LNCAP (cell line): ENCODE data around the gene CLMP.
A peak's percentile ranks its signal among the peaks of the same experiment; 100 is the strongest.

ENCODE experiments used
- TF ChIP-seq, protein P1 (sequence below): fragments of 450-650 bp; IDR thresholded peaks from 2 replicates; pipeline ENCODE4 v1.5.1; 2017; ENCODE audit warnings: mild to moderate bottlenecking

CLMP gene

GRCh38 chr11:123135863-123136446, 59.1 kb downstream of the CLMP start:
- TF ChIP-seq, protein P1, sequence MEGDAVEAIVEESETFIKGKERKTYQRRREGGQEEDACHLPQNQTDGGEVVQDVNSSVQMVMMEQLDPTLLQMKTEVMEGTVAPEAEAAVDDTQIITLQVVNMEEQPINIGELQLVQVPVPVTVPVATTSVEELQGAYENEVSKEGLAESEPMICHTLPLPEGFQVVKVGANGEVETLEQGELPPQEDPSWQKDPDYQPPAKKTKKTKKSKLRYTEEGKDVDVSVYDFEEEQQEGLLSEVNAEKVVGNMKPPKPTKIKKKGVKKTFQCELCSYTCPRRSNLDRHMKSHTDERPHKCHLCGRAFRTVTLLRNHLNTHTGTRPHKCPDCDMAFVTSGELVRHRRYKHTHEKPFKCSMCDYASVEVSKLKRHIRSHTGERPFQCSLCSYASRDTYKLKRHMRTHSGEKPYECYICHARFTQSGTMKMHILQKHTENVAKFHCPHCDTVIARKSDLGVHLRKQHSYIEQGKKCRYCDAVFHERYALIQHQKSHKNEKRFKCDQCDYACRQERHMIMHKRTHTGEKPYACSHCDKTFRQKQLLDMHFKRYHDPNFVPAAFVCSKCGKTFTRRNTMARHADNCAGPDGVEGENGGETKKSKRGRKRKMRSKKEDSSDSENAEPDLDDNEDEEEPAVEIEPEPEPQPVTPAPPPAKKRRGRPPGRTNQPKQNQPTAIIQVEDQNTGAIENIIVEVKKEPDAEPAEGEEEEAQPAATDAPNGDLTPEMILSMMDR: no peak

DNA sequence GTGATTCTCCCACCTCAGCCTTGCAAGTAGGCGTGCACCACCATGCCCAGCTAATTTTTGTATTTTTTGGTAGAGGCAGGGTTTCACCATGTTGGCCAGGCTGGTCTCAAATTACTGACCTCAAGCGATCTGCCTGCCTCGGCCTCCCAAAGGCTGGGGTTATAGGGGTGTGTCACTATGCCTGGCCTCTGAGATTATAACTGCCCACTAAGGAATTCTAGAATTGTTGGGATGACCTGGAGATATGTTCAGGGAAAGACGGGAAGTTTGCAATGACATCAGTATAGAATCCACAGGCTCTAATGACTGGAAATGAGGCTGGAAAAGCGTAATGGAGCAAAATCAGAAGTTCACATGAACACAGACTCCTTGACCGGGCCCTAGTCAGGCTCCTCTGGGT, 62.2 kb downstream of the CLMP start:
- TF ChIP-seq, protein P1: no peak

GRCh38 chr11:123129920-123130319, 65.1 kb downstream of the CLMP start:
- TF ChIP-seq, protein P1: no peak

GRCh38 chr11:123125169-123125568, 69.9 kb downstream of the CLMP start:
- TF ChIP-seq, protein P1: no peak

- TF ChIP-seq, protein P1: no peak
Observed at GRCh38 chr11:123122852-123123251, 72.2 kb downstream of the CLMP start.

DNA sequence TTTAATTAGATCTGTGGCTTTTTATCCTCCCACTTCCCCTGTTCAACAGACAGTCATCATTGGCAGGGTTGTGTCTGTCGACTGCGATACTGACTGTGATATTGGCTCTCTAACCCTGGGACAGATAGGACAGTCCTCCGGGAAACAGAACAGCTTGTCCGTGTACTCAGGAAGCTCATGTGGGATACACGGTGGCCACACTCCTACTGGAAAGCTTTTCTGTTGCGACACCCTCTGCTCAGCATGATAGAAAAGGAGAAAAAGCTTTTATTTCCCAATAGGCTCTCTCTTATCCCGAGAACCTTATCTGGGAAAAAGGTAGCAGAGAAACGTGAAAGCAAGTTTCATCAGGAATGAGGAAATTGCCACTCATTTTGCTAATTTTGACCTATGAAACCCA, 72.7 kb downstream of the CLMP start:
- TF ChIP-seq, protein P1: no peak

DNA sequence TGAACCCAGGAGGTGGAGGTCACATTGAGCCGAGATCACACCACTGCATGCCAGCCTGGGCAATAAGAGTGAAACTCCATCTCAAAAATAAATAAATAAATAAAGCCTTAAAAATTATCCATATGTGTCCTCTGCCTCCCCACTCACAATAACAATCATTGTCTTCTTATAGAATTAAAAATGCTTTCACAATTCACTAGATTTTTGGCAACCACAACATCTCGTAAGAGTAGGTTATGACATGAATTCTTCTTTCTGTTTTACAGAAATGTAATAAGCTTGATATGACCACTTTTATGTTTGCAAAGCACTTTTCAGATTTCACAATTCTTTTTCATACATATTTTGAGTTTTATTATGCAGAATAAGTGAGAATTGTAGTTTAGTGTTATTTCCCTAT, 78.6 kb downstream of the CLMP start:
- TF ChIP-seq, protein P1: no peak

DNA sequence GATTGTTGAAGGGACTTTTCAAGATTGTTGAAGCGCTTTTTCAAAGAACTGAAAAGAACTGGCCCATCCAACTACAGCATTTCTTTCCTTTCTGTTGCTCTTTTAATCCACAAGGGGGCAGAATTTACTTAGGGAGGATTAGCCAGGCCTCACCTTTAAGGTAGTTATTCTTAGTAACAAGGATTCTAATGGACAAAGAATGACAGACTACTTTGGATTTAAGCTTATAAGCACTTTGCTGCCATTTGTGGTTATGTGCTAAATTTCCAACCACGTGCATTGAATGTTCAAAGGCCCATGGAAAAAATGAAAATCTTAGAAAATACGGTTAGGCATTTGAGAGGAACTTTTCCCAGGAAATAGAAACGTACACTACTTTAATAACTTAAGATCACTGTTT, 83.6 kb downstream of the CLMP start:
- TF ChIP-seq, protein P1: peak; percentile 72
